HepG2 (cell line): ENCODE measurements around the gene SARS2.

ENCODE experiments used
- CTCF ChIP-seq: sonication (generic); formaldehyde crosslinking; IDR thresholded peaks from 2 replicates; pipeline ENCODE4 v1.5.0; 2020; ENCODE audit warnings: mild to moderate bottlenecking, missing genetic modification reagents, moderate library complexity
- ESRRA ChIP-seq: sonication (generic); formaldehyde crosslinking; IDR thresholded peaks from 2 replicates; pipeline ENCODE4 v1.5.1; 2020; ENCODE audit warnings: mild to moderate bottlenecking, low read depth, missing genetic modification reagents
- NFYB ChIP-seq: sonication (generic); formaldehyde crosslinking; IDR thresholded peaks from 2 replicates; pipeline ENCODE4 v1.4.0; 2020; ENCODE audit warnings: missing genetic modification reagents
- PCBP1 ChIP-seq: fragments of 200-400 bp; formaldehyde crosslinking; IDR thresholded peaks from 2 replicates; pipeline ENCODE4 v1.6.1; 2017; ENCODE audit warnings: mild to moderate bottlenecking, low read depth, low read length, borderline replicate concordance
- POLR2AphosphoS5 ChIP-seq: IDR thresholded peaks from 2 replicates; pipeline ENCODE4 v1.6.1; 2012; ENCODE audit warnings: low read depth, low read length
- REST ChIP-seq, 2 experiments: IDR thresholded peaks; 2 replicates each; pipeline ENCODE4 v1.6.1; 2011 to 2012; ENCODE audit warnings: low read length in 2 of 2, borderline replicate concordance in 1 of 2, low read depth in 1 of 2, mild to moderate bottlenecking in 1 of 2, moderate library complexity in 1 of 2
- SIN3A ChIP-seq: IDR thresholded peaks from 2 replicates; pipeline ENCODE4 v1.6.1; 2011; ENCODE audit warnings: low read depth, mild to moderate bottlenecking, control low read depth, low read length, borderline replicate concordance
- TCF7L2 ChIP-seq: IDR thresholded peaks from 2 replicates; pipeline ENCODE4 v1.6.1; 2011; ENCODE audit warnings: mild to moderate bottlenecking, low read depth, low read length, moderate library complexity
- ZBTB44 ChIP-seq: sonication (generic); formaldehyde crosslinking; IDR thresholded peaks from 2 replicates; pipeline ENCODE4 v1.4.0; 2020; ENCODE audit warnings: missing genetic modification reagents
- ZNF746 ChIP-seq: sonication (generic); formaldehyde crosslinking; IDR thresholded peaks from 2 replicates; pipeline ENCODE4 v1.8.0; 2022; ENCODE audit warnings: mild to moderate bottlenecking, missing genetic modification reagents
- ZNF768 ChIP-seq: sonication (generic); formaldehyde crosslinking; IDR thresholded peaks from 2 replicates; pipeline ENCODE4 v1.4.0; 2020; ENCODE audit warnings: missing genetic modification reagents

- peak; percentile 20; the same call in 1 of the 2 replicates for TF ChIP-seq POLR2AphosphoS5
- no peak for TF ChIP-seq ZBTB44
- no peak for TF ChIP-seq ESRRA (CRISPR knock-in tag)
- TF ChIP-seq ZNF768, result no peak
- no peak for TF ChIP-seq TCF7L2
- no peak for TF ChIP-seq ZNF746 (CRISPR knock-in tag)
- TF ChIP-seq CTCF (CRISPR knock-in tag), result no peak
- TF ChIP-seq NFYB, result no peak
- no peak for TF ChIP-seq PCBP1
- no peak for TF ChIP-seq REST (IDR thresholded peaks at IDR 0.05; ENCODE audit: borderline replicate concordance in 1 of 2, low read depth in 1 of 2, low read length in 2 of 2)
- no peak for TF ChIP-seq SIN3A
Measured at GRCh38 chr19:38949580-38950367, 19.2 kb upstream of the SARS2 start.
